GM13977 (cell line): ENCODE data around the gene POLRMT.
"Not testable (repeated sequence)": the region's sequence is repeated elsewhere in the genome, so short reads cannot be mapped to it uniquely, and the experiment has no call there.

ENCODE experiments used
- DNase-seq: peaks from one replicate; pipeline ENCODE4 v3.0.0; 2012; ENCODE audit warnings: low spot score
- in situ Hi-C: fragments of 300-500 bp; cut with MboI; formaldehyde crosslinking; loops from one replicate; pipeline ENCODE4 v1.12.0; 2022; ENCODE audit warnings: low sequenced_read_pairs, low pct_unique_long_range_greater_than_20kb, mixed read lengths, inconsistent platforms; ENCODE audit not compliant: unreplicated experiment
- TF ChIP-seq, protein P1 (sequence below): IDR thresholded peaks from 2 replicates; pipeline ENCODE4 v1.5.1; 2012; ENCODE audit warnings: mild to moderate bottlenecking, control low read depth; ENCODE audit not compliant: insufficient read depth; ENCODE audit errors: extremely low read depth, missing control alignments

The POLRMT gene

DNA sequence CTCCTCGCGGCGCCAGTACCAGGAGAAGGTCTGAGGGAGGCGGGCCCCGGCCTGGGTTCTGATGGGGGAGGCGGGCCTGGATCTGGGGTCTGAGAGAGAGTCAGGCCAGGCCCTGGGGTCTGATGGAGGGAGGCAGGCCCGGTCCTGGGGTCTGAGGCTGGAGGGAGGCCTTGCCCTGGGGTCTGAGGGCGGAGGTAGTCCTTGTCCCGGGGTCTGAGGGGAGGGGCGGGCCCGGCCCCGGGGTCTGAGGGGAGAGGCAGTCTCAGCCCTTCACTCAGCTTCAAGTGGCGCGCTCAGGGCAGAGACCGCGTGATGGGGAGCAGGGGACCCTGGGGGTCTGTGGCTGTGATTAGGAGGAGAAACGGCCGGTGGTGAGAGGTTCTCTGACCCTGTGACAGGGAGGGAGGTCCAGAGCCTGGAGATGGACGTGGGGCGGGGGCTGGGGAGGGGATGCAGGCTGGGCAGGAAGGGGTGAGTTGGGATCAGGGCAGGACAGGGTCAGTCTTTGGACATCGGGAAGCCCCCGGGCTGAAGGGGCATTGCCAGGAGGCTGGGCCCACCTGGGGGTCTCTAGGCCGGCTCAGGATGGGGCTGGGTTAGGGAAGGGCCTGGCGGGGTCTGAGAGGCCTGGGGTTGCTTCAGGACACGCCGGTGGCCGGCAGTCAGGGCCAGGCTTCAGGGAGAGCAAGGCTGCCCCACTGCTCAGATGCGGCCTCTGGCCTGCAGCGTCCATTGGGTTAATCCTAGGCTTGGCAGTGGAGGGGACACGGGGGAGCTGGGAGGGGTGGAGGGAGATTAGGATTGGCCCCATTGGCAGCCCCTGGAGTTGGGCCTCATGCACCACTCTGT lies 25.0 kb downstream of the POLRMT start:
- TF ChIP-seq, protein P1, sequence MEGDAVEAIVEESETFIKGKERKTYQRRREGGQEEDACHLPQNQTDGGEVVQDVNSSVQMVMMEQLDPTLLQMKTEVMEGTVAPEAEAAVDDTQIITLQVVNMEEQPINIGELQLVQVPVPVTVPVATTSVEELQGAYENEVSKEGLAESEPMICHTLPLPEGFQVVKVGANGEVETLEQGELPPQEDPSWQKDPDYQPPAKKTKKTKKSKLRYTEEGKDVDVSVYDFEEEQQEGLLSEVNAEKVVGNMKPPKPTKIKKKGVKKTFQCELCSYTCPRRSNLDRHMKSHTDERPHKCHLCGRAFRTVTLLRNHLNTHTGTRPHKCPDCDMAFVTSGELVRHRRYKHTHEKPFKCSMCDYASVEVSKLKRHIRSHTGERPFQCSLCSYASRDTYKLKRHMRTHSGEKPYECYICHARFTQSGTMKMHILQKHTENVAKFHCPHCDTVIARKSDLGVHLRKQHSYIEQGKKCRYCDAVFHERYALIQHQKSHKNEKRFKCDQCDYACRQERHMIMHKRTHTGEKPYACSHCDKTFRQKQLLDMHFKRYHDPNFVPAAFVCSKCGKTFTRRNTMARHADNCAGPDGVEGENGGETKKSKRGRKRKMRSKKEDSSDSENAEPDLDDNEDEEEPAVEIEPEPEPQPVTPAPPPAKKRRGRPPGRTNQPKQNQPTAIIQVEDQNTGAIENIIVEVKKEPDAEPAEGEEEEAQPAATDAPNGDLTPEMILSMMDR, result no peak
- DNase-seq, result no peak
- in situ Hi-C loops, result no loop called here

DNA sequence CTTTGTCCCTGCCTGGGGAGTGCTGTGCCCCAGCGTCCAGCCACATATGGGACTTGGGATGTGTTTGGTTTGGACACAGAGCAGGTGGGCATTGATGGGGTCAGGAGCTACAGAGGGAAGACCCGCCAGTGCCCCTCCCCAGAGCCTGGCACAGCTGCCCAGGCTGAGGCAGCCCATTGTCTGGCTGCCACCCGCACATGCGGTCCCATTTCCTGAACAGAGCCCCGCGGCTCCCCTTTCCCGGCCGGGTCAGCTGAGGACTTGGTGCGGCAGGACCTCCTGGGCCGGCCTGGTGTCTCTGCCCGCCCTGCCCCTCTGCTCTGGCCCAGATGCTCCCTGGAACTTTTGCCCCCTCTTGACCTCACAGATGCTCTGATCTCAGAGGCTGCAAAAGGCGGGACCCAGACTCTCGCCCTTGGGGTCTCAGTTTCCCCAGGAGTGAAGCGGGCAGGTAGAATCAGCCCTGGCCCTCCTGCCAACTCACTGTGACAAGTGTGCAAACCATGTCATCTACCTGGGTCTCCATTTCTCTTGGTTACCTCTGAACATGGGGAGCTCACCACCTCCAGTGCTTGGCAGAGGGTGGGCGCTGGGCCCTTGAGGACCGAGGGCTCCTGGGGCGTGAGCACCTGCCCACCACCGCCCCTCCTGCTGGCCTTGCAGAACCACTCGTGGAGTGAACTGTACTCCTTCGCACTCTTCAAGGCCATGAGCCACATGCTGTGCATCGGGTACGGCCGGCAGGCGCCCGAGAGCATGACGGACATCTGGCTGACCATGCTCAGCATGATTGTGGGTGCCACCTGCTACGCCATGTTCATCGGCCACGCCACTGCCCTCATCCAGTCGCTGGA lies 25.8 kb downstream of the POLRMT start:
- TF ChIP-seq, protein P1, result no peak
- no peak for DNase-seq
- in situ Hi-C loops, result no loop called here

DNA sequence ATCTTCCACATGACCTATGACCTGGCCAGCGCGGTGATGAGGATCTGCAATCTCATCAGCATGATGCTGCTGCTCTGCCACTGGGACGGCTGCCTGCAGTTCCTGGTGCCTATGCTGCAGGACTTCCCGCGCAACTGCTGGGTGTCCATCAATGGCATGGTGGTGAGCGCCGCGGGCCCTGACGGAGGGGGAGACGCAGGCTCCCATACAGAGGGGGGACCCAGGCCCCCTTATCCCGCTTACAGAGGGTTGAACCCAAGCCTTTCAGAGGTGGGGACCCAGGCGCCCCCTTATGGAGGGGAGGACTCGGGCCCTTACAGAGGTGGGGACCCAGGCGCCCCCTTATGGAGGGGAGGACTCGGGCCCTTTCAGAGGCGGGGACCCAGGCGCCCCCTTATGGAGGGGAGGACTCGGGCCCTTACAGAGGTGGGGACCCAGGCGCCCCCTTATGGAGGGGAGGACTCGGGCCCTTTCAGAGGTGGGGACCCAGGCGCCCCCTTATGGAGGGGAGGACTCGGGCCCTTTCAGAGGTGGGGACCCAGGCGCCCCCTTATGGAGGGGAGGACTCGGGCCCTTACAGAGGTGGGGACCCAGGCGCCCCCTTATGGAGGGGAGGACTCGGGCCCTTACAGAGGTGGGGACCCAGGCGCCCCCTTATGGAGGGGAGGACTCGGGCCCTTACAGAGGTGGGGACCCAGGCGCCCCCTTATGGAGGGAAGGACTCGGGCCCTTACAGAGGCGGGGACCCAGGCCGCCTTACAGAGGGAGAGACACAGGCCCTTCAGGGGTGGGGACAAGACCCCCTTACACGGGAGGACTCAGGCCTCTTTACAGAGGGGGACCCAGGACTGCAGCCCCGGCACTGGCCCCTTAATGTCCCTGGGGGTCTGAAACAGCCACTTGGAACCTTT lies 28.0 kb downstream of the POLRMT start:
- in situ Hi-C loops, DNase-seq: not testable (repeated sequence)

DNA sequence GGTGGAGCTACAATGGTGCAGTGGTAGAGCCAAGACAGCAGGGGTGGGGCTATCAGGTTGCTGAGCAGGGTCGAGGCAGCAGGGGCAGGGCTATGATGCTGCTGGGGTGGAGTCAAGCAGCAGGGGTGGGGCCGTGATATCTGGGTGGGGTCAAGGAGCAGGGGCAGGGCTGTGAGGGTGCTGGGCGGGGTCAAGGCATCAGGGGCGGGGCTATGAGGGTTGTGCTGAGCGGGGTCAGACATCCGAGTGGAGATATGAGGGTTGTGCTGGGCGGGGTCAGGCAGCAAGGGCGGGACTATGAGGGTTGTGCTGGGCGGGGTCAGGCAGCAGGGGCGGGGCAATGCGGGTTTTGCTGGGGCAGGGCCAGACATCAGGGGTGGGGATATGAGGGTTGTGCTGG lies 29.0 kb downstream of the POLRMT start:
- TF ChIP-seq, protein P1, result no peak
- no peak for DNase-seq
- in situ Hi-C loops, result no loop called here

DNA sequence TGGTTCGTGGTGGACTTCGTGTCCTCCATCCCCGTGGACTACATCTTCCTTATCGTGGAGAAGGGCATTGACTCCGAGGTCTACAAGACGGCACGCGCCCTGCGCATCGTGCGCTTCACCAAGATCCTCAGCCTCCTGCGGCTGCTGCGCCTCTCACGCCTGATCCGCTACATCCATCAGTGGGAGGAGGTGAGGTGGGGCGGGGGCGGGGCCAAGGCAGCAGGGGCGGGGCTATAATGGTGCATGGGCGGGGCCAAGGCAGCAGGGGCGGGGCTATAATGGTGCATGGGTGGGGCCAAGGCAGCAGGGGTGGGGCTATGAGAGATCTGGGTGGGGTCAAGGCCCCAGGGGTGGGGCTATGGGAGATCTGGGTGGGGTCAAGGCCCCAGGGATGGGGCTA lies 29.6 kb downstream of the POLRMT start:
- in situ Hi-C loops, DNase-seq: not testable (repeated sequence)

DNA sequence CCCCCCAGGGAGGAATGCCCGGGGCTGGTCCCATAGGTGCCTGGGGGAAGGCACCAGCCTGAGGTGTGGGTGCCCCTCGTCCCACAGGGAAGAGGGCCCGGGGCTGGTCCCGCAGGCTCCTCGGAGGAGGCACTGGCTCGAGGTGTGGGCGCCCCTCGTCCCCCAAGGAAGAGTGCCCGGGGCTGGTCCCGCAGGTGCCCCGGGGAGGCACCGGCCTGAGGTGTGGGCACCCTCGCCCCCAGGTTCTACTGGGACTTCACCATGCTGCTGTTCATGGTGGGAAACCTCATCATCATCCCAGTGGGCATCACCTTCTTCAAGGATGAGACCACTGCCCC lies 30.1 kb downstream of the POLRMT start:
- DNase-seq, in situ Hi-C loops: not testable (repeated sequence)

DNA sequence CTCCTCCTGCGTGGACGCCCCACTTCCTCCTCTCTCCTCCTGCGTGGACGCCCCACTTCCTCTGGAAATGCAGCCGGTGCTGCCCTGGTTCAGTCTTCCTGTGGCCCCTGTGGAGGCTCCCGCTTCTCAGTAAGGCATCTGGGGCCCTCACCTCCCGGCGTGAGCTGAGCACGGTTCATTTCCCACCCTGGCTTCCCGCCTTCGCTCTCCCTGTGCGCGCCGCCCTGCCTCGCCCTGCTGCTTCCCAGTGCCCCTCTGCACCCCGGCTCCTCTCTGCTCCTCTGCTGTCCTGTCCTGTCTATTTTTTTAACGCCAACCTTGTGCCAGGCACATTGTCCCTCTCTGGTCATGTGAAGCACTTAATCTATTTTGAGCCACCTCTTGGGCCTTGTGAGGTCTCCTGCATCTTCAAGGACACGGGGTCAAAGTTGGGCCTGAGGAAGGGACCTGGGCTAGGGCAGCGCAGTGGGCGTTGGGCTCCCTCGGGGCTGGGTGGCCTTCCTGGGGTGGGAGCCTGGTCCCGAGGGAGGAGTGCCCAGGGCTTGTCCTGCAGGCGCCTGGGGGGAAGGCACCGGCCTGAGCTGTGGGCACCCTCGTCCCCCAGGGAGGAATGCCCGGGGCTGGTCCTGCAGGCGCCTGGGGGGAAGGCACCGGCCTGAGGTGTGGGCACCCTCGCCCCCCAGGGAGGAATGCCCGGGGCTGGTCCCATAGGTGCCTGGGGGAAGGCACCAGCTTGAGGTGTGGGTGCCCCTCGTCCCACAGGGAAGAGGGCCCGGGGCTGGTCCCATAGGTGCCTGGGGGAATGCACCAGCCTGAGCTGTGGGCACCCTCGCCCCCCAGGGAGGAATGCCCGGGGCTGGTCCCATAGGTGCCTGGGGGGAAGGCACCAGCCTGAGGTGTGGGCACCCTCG lies 30.7 kb downstream of the POLRMT start:
- DNase-seq, result no peak
- in situ Hi-C loops, result no loop called here
- TF ChIP-seq, protein P1, result no peak
